Esophagus (tissue), 2 donors: ENCODE measurements around the gene TMSB15A. TPM values are rescaled to one million over a fixed set of nuclear protein-coding genes. Genes with fewer than 3 reads are reported as not detected.
A peak's percentile ranks its signal among the peaks of the same experiment; 100 is the strongest.
"Not testable (repeated sequence)": the region's sequence is repeated elsewhere in the genome, so short reads cannot be mapped to it uniquely, and the experiment has no call there.

ENCODE experiments used
- H3K27ac ChIP-seq, 2 donors: one replicate each; pipeline ENCODE4 v1.5.1; 2013; ENCODE audit warnings: low read depth in 2 of 2, mild to moderate bottlenecking in 2 of 2, inconsistent platforms in 1 of 2, low read length in 1 of 2, moderate library complexity in 1 of 2
- H3K27me3 ChIP-seq, 2 donors: one replicate each; pipeline ENCODE4 v1.6.1; 2013; ENCODE audit warnings: low read length in 2 of 2, control low read depth in 1 of 2, mild to moderate bottlenecking in 1 of 2; ENCODE audit not compliant: insufficient read depth in 2 of 2, control insufficient read depth in 1 of 2
- H3K36me3 ChIP-seq, 2 donors: one replicate each; pipeline ENCODE4 v1.6.1; 2013; ENCODE audit warnings: low read length in 1 of 2; ENCODE audit not compliant: control insufficient read depth in 2 of 2, insufficient read depth in 2 of 2
- H3K4me1 ChIP-seq, 2 donors: one replicate each; pipeline ENCODE4 v1.6.1; 2013; ENCODE audit warnings: low read length in 1 of 2; ENCODE audit not compliant: control insufficient read depth in 2 of 2, insufficient read depth in 2 of 2
- H3K4me3 ChIP-seq, 2 donors: one replicate each; pipeline ENCODE4 v1.5.1; 2013; ENCODE audit warnings: low read length in 2 of 2, mild to moderate bottlenecking in 2 of 2, low read depth in 1 of 2, moderate library complexity in 1 of 2
- H3K9me3 ChIP-seq, 2 donors: one replicate each; pipeline ENCODE4 v1.6.1; 2013; ENCODE audit warnings: mild to moderate bottlenecking in 2 of 2, low read depth in 1 of 2, low read length in 1 of 2, moderate library complexity in 1 of 2; ENCODE audit not compliant: control insufficient read depth in 2 of 2, insufficient read depth in 1 of 2
- WGBS, 2 donors: extraction: QIAGEN DNeasy Blood & Tissue Kit; methylation state at CpG; one replicate each; pipeline ENCODE4 v1.1.7; 2013; 5-methylcytosine and 5-hydroxymethylcytosine counted together
- polyA plus RNA-seq, 2 donors: library from polyadenylated mRNA; stranded (reverse); fragments of 200-250 nt; gene quantifications; one replicate each; pipeline ENCODE4 v1.2.3, GENCODE V29; 2013
- donor health status: healthy with polysubstance abuse.
- donor health status: Bipolar disorder and iron deficiency.

Gene TMSB15A
- polyA plus RNA-seq: under 1 TPM in 1 of 2 donors, not detected in 1; 0.36 TPM

DNA sequence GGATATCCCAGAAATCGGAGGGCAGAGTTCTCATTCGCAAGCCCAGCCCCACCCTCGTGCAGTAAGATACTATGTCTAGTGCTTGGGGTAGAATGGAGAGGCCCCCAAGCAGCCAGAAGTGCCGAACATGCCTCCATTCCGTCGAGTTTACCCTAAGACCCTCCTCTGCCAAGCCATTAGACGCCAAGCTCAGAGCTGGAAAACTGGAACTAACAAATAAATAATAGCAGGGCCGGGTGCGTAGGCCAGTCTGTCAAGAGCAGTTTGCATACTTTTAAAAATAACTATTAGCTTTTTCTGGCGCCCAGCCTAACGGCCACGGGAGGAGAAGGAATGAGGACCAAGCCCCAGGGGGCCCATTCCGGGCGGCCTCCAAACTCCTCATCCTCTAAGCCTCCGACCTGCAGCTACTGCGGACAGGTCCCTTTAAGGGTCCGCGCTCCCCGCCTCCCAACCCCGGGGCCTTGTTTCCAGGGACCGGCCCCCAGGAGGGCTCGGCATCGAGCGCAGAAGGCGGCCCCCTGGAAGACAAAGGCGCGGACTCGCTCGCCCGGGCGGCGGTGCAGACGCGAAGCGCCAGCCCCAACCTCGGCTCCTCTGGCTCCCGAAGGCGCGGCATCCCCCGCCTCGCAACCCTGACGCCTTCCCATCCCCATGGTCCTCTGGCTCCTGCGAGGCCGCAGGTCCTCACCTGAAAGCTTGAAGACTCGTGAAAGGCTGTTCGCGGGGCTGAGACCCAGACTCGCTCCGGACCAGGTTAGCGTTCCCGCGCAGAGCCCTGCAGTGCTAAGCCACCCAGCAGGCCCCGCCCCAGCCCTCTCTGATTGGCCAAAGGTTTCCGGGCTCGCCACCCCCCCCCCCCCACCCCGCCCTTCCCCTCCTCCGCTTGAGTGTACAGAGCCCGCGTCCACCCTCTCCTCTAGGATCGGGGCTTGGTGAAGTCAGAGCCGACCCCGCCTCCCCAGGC is at the start of gene TMSB15A:
TSS of gene TMSB15A (minus strand) at position 765 of the 967 bp plus-strand sequence.
- peaks cover 0 to 7% of the 10 kb centered on the region in 2 donors for H3K27me3 ChIP-seq
- no peaks in the 10 kb centered on the region for H3K9me3 ChIP-seq
- H3K4me1 ChIP-seq: no peaks in the 10 kb centered on the region
- 2 to 32% methylated on average over 54 to 61 of the region's 62 CpGs for WGBS, 2 donors
- H3K27ac ChIP-seq: no peak within 1 kb of the TSS
- H3K4me3 ChIP-seq: peak within 1 kb of the TSS; percentile 11 to 45
- H3K36me3 ChIP-seq: no peaks in the 10 kb centered on the region

DNA sequence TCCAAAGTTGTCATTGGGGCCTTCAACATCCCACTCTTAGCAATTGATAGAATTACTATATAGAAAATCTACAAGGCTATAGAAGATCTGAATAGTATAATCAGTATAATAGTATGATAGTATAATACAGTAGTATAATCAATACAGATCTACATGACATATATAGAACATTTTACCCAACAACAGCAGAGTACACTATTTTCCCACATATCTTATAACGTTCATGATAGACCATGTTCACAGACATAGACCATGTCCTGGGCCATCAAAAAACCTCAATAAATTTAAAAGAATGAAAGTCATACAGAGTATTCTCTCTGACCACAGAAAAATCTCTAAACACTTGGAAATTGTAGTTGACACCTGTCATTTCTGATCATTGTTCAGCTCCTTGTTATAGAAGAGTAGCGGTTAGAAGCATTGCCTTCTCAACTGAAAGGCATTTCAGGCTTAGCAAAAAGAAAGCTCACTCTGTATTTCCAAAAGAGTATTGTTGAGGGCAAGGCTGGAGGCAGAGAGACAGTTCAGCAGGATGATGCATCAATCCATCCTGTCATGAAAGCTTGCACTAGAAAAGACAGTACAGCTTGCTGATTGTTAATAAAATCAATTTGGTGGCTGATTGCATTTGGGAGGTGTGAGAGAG is 44.0 kb upstream of the TMSB15A start:
- Histone ChIP-seq H3K9me3 (no peaks in the 10 kb centered on the region), H3K27ac (no peak overlapping the region), H3K4me3 (no peak overlapping the region), H3K4me1 (no peaks in the 10 kb centered on the region), H3K27me3 (no peaks in the 10 kb centered on the region), H3K36me3 (no peaks in the 10 kb centered on the region)
- WGBS, 2 donors: 68 to 86% methylated on average over 2 of the region's 2 CpGs

DNA sequence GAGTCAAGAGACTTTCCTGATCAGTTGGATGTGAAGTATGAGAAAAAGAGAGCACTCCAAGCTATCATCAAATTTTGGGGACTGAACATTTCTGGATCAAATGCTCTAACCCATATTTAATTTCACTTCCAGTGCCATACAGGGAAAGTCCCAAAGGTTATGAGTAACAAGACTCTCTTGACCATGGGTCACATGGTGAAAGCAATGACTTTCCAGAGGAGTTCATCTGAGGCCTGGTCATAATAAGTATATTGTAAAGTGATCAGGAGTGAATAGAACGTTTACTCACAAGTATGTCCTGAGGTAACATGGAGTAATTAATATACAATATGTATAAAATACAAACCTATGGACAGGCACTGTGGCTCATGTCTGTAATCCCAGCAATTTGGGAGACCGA is 42.1 kb upstream of the TMSB15A start:
- WGBS, 2 donors: 73 to 81% methylated on average over 2 of the region's 2 CpGs
- Histone ChIP-seq H3K9me3 (no peaks in the 10 kb centered on the region), H3K27me3 (no peaks in the 10 kb centered on the region), H3K4me1 (no peaks in the 10 kb centered on the region), H3K36me3 (no peaks in the 10 kb centered on the region), H3K4me3 (no peak overlapping the region), H3K27ac (no peak overlapping the region)

DNA sequence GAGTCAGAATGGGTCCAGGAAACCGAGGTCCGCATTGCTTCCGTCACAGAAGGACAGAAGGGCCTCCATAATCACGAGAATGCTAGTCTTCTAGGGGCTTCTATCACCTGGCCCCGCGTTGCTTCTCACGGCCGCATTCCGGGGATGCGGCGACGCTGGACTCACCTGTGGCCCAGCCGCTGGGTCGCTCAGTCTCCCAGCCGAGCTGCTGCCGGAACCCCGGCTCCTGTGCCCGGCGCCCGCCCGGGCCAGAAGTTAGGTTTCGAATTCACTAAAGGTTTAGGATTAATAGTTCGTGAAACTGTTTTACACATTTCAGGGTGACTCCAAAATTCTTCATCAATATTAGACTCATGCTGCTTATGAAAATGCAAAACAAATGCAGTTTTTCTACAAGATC is 31.7 kb upstream of the TMSB15A start:
- 86 to 94% methylated on average over 23 of the region's 23 CpGs for WGBS, 2 donors
- peaks cover 0 to 5% of the 10 kb centered on the region in 2 donors for H3K4me1 ChIP-seq
- H3K27me3 ChIP-seq: peaks cover 0 to 4% of the 10 kb centered on the region in 2 donors
- H3K9me3 ChIP-seq: no peaks in the 10 kb centered on the region
- H3K36me3 ChIP-seq: no peaks in the 10 kb centered on the region
- H3K27ac ChIP-seq: no peak overlapping the region
- H3K4me3 ChIP-seq: no peak overlapping the region

DNA sequence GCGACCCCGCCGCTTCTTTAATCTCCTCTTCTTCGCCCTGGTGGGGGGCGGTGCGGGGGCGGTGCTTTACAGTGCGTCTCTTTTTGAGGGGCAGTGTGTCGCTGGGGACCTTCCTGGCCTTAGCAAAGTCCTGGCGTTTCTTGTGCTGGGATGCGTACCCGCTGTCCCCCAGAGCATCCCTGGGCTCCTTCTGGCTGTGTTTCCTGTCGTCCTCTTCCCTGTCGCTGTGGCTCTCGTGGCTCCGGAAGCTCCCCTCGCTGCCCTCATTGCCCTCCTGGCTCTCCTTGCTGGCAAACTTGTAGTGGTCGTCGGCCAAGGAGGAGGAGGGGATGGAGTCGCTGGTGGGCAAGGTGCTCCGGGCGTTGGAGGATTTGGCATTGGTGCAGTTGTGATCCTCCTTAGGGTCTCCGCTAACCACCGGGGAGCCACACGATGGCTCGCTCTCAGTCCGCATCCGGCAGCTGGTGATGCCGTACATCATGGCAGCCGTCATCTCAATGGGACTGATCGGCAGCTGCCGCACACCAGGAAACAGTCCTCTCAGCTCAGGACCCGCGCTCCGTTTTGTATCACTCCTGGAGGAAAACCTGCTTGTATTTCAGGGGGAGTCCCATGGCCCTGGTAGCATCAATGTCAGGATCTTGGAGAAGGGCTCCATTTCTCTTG is 30.4 kb upstream of the TMSB15A start:
- H3K36me3 ChIP-seq: no peaks in the 10 kb centered on the region
- no peaks in the 10 kb centered on the region for H3K9me3 ChIP-seq
- WGBS, 2 donors: 30 to 50% methylated on average over 30 to 35 of the region's 35 CpGs
- H3K27ac ChIP-seq: no peak overlapping the region
- H3K27me3 ChIP-seq: peaks cover 0 to 4% of the 10 kb centered on the region in 2 donors
- peaks cover 0 to 5% of the 10 kb centered on the region in 2 donors for H3K4me1 ChIP-seq
- H3K4me3 ChIP-seq: no peak overlapping the region

DNA sequence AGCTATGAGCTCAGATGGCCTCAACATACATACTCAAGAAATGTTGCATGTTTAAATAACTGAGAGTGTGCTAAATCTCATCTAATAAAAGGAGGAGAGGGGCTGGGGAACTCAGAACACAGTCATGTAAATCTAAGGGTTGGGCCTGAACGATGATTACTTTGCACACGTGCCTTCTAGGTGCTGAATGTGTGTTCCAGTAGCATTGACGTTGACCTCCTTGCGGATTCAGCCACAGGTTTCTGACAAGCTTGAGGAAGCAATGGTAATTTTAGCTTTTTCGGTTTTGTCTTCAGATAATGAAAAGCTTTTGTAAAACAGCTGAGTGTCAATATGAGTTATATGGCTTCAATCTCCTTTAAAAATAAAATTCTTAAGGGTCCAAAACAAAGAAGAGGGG is 29.6 kb upstream of the TMSB15A start:
- not testable (repeated sequence) for H3K27ac ChIP-seq, H3K36me3 ChIP-seq, H3K4me1 ChIP-seq, H3K4me3 ChIP-seq, H3K27me3 ChIP-seq, H3K9me3 ChIP-seq
- WGBS, 2 donors: 79 to 82% methylated on average over 5 of the region's 5 CpGs

DNA sequence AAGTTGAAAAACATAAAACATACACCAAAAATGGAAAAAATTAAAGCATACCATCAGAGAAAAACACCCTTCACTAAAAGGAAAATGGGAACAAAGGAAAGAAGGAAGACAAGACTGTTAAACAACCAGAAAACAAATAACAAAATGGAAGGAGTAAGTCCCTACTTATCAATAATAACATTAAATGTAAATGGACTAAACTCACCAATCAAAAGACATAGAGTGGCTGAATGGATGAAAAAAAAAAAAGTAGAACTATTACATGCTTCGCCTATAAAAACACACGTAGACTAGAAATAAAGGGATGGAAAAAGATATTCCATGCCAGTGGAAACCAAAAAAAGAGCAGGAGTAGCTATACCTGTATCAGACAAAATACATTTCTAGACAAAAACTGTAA is 19.4 kb upstream of the TMSB15A start:
- H3K36me3 ChIP-seq: no peaks in the 10 kb centered on the region
- 71 to 98% methylated on average over 2 of the region's 2 CpGs for WGBS, 2 donors
- H3K9me3 ChIP-seq: no peaks in the 10 kb centered on the region
- H3K27ac ChIP-seq: no peak overlapping the region
- H3K4me3 ChIP-seq: no peak overlapping the region
- H3K27me3 ChIP-seq: no peaks in the 10 kb centered on the region
- no peaks in the 10 kb centered on the region for H3K4me1 ChIP-seq

DNA sequence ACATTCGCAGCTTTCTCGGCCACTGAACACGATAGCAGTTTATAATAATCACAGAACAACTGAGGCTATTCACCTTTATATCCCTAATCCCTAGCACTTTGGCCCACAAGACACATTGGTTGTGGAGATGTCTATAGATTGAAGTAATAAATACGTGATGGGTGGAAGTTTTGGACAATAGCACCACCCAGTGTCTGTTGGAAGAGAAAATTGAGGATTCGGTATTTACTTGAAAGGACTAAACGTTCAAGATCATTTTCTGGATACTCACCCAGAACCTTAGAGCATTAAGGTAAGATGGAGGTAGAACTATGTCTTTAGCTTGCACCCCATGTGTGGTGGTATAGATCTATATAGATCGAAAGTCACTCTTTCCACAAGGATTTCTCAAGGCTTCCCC is 787 bp upstream of the TMSB15A start:
- peaks cover 0 to 6% of the 10 kb centered on the region in 2 donors for H3K27me3 ChIP-seq
- no peak overlapping the region for H3K4me3 ChIP-seq
- H3K36me3 ChIP-seq: no peaks in the 10 kb centered on the region
- no peak overlapping the region for H3K27ac ChIP-seq
- H3K4me1 ChIP-seq: no peaks in the 10 kb centered on the region
- no peaks in the 10 kb centered on the region for H3K9me3 ChIP-seq
- 44% methylated on average over 7 of the region's 7 CpGs for WGBS, 2 donors

DNA sequence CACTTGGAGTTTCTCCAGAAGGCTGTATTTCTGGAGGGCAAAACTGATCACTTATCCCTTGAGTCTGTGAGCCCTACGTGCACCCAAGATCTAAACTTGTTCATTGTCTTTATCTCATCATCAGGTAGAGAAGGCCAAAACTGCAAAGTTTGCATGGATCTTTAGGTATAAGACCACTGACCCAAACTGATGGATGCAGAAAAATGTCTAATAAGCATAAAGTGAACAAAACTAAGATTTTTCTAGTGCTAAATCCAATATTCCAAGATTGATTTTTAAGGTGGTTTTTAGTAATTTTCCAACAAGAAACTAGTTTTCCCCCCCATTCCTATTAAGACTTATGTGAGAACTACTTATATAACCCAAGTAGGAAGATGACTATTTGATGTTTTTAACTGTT is 2.0 kb downstream of the TMSB15A start:
- 91 to 96% methylated on average over 1 of the region's 1 CpG for WGBS, 2 donors
- Histone ChIP-seq H3K27ac (no peak overlapping the region), H3K27me3 (peaks cover 0 to 8% of the 10 kb centered on the region in 2 donors)

More for the DNA sequence above, 2.0 kb downstream of the TMSB15A start:
- Histone ChIP-seq H3K9me3 (no peaks in the 10 kb centered on the region), H3K36me3 (no peaks in the 10 kb centered on the region), H3K4me3 (no peak overlapping the region), H3K4me1 (no peaks in the 10 kb centered on the region)
